ENCODE measurements around the gene ZNHIT6.

The ZNHIT6 gene

GRCh38 chr1:85624361-85624760 is 83.9 kb downstream of the ZNHIT6 start:
- H3K27ac ChIP-seq (ENCODE audit: insufficient read depth, low read length, poor library complexity, severe bottlenecking): no peak overlapping the region
- no peak overlapping the region for H3K4me3 ChIP-seq (ENCODE audit: insufficient read depth, low read depth, low read length, poor library complexity, severe bottlenecking)
- no peaks in the 10 kb centered on the region for H3K36me3 ChIP-seq (ENCODE audit: control insufficient read depth, insufficient read depth, low read length)
- DNase-seq: no peak
- no peaks in the 10 kb centered on the region for H3K4me1 ChIP-seq (ENCODE audit: control insufficient read depth, insufficient read depth, low read length, poor library complexity, severe bottlenecking)
- no peaks in the 10 kb centered on the region for H3K27me3 ChIP-seq (replicated peaks; ENCODE audit: control insufficient read depth, insufficient read depth, low read length, poor library complexity, severe bottlenecking)
- no peaks in the 10 kb centered on the region for H3K9me3 ChIP-seq (ENCODE audit: control insufficient read depth, low read length)

GRCh38 chr1:85623061-85623471 is 85.2 kb downstream of the ZNHIT6 start:
- Histone ChIP-seq H3K36me3 (ENCODE audit: control insufficient read depth, insufficient read depth, low read length) (no peaks in the 10 kb centered on the region), H3K27me3 (replicated peaks; ENCODE audit: control insufficient read depth, insufficient read depth, low read length, poor library complexity, severe bottlenecking) (no peaks in the 10 kb centered on the region), H3K27ac (ENCODE audit: insufficient read depth, low read length, poor library complexity, severe bottlenecking) (no peak overlapping the region), H3K4me1 (ENCODE audit: control insufficient read depth, insufficient read depth, low read length, poor library complexity, severe bottlenecking) (no peaks in the 10 kb centered on the region), H3K4me3 (ENCODE audit: insufficient read depth, low read depth, low read length, poor library complexity, severe bottlenecking) (no peak overlapping the region), H3K9me3 (ENCODE audit: control insufficient read depth, low read length) (no peaks in the 10 kb centered on the region)
- no peak for DNase-seq

DNA sequence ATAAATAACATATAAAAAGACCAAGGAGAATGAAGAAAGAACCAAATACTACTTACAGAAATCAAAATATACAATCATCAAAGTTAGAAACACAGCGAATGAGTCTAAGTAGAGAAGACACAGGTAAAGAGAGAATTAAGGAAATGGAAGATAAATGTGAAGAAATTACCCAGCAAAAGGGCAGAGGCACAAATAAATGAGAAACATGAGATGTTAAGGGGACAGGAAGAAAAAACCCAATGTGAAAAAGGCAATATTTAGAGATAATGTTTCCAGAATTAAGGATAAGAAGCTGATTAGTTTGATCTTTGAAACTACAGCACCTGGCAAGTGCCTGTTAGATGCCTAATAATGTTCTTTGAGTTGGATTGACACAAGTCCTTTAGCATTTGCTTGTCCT is 86.8 kb downstream of the ZNHIT6 start:
- H3K9me3 ChIP-seq (ENCODE audit: control insufficient read depth, low read length): no peaks in the 10 kb centered on the region
- DNase-seq: no peak
- no peaks in the 10 kb centered on the region for H3K4me1 ChIP-seq (ENCODE audit: control insufficient read depth, insufficient read depth, low read length, poor library complexity, severe bottlenecking)
- H3K27me3 ChIP-seq (replicated peaks; ENCODE audit: control insufficient read depth, insufficient read depth, low read length, poor library complexity, severe bottlenecking): no peaks in the 10 kb centered on the region
- H3K27ac ChIP-seq (ENCODE audit: insufficient read depth, low read length, poor library complexity, severe bottlenecking): no peak overlapping the region
- H3K4me3 ChIP-seq (ENCODE audit: insufficient read depth, low read depth, low read length, poor library complexity, severe bottlenecking): no peak overlapping the region
- H3K36me3 ChIP-seq (ENCODE audit: control insufficient read depth, insufficient read depth, low read length): no peaks in the 10 kb centered on the region

DNA sequence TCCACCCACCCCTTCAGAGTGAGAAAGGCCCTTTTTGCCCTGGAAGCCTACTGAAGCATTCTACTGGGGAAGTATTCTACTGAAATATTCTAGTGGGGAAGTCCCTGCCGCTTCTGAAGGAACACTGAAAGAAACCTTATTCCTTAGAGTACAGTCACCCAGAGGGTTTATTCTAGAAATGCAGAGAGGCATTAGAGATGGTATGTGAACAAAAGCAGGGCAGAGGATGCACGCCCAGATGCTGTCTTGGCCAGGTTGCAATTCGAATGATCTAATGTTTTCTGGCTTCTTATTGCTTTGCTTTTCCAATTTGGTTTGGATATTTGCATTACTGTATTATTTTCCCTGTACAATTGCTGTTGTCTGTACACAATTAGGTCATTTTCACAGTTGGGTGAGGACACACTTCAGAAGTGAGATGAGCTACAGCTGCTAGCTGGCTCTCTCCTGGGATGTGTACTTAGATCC is 90.6 kb downstream of the ZNHIT6 start:
- no peak for DNase-seq
- Histone ChIP-seq H3K4me1 (ENCODE audit: control insufficient read depth, insufficient read depth, low read length, poor library complexity, severe bottlenecking) (no peaks in the 10 kb centered on the region), H3K27ac (ENCODE audit: insufficient read depth, low read length, poor library complexity, severe bottlenecking) (no peak overlapping the region), H3K9me3 (ENCODE audit: control insufficient read depth, low read length) (no peaks in the 10 kb centered on the region), H3K27me3 (replicated peaks; ENCODE audit: control insufficient read depth, insufficient read depth, low read length, poor library complexity, severe bottlenecking) (no peaks in the 10 kb centered on the region), H3K4me3 (ENCODE audit: insufficient read depth, low read depth, low read length, poor library complexity, severe bottlenecking) (no peak overlapping the region), H3K36me3 (ENCODE audit: control insufficient read depth, insufficient read depth, low read length) (no peaks in the 10 kb centered on the region)

- Histone ChIP-seq H3K4me3 (ENCODE audit: insufficient read depth, low read depth, low read length, poor library complexity, severe bottlenecking) (no peak overlapping the region), H3K27me3 (replicated peaks; ENCODE audit: control insufficient read depth, insufficient read depth, low read length, poor library complexity, severe bottlenecking) (no peaks in the 10 kb centered on the region), H3K4me1 (ENCODE audit: control insufficient read depth, insufficient read depth, low read length, poor library complexity, severe bottlenecking) (no peaks in the 10 kb centered on the region), H3K36me3 (ENCODE audit: control insufficient read depth, insufficient read depth, low read length) (no peaks in the 10 kb centered on the region), H3K9me3 (ENCODE audit: control insufficient read depth, low read length) (no peaks in the 10 kb centered on the region), H3K27ac (ENCODE audit: insufficient read depth, low read length, poor library complexity, severe bottlenecking) (no peak overlapping the region)
- no peak for DNase-seq
Measured at GRCh38 chr1:85616736-85617135, 91.5 kb downstream of the ZNHIT6 start.

GRCh38 chr1:85616364-85616705 is 91.9 kb downstream of the ZNHIT6 start:
- Histone ChIP-seq H3K27me3 (replicated peaks; ENCODE audit: control insufficient read depth, insufficient read depth, low read length, poor library complexity, severe bottlenecking) (no peaks in the 10 kb centered on the region), H3K4me1 (ENCODE audit: control insufficient read depth, insufficient read depth, low read length, poor library complexity, severe bottlenecking) (no peaks in the 10 kb centered on the region), H3K27ac (ENCODE audit: insufficient read depth, low read length, poor library complexity, severe bottlenecking) (no peak overlapping the region), H3K4me3 (ENCODE audit: insufficient read depth, low read depth, low read length, poor library complexity, severe bottlenecking) (no peak overlapping the region), H3K36me3 (ENCODE audit: control insufficient read depth, insufficient read depth, low read length) (no peaks in the 10 kb centered on the region), H3K9me3 (ENCODE audit: control insufficient read depth, low read length) (no peaks in the 10 kb centered on the region)
- no peak for DNase-seq

GRCh38 chr1:85615586-85616363 is 92.5 kb downstream of the ZNHIT6 start:
- Histone ChIP-seq H3K9me3 (ENCODE audit: control insufficient read depth, low read length) (no peaks in the 10 kb centered on the region), H3K27me3 (replicated peaks; ENCODE audit: control insufficient read depth, insufficient read depth, low read length, poor library complexity, severe bottlenecking) (no peaks in the 10 kb centered on the region), H3K27ac (ENCODE audit: insufficient read depth, low read length, poor library complexity, severe bottlenecking) (no peak overlapping the region), H3K36me3 (ENCODE audit: control insufficient read depth, insufficient read depth, low read length) (no peaks in the 10 kb centered on the region), H3K4me3 (ENCODE audit: insufficient read depth, low read depth, low read length, poor library complexity, severe bottlenecking) (no peak overlapping the region), H3K4me1 (ENCODE audit: control insufficient read depth, insufficient read depth, low read length, poor library complexity, severe bottlenecking) (no peaks in the 10 kb centered on the region)
- no peak for DNase-seq

DNA sequence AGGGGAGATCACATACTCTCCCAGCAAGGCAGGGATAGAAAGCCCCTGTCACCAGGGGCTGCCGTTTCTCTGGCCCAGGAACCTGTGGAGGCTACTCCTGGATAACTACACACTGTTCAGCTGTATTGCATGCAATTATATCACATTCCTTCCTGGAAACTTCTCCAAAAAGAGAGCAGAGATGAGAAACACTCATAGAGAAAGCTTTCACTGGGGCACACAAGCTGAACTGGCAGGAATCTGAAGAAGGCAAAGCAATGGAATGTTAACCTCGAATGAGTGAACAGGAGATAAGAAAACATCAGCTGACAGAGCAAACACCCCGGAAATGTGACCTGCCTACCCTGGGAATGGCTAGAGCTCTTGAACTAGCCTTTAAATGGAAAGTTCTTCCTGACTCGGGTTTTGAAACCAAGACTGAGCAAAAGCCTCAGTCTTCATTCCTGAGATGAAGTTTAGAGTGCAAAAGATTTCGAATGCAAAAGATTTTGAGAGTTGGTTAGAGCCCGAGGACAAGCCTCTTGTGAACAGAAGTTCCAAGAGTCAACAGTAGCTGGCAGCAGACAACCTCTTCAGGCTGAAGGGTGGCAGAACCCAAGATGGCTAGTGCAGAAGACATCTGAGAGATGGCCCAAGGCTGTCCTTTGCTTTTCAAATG is 95.4 kb downstream of the ZNHIT6 start:
- DNase-seq: no peak
- H3K9me3 ChIP-seq (ENCODE audit: control insufficient read depth, low read length): no peaks in the 10 kb centered on the region
- no peak overlapping the region for H3K27ac ChIP-seq (ENCODE audit: insufficient read depth, low read length, poor library complexity, severe bottlenecking)

GRCh38 chr1:85611856-85612255 is 96.4 kb downstream of the ZNHIT6 start:
- Histone ChIP-seq H3K9me3 (ENCODE audit: control insufficient read depth, low read length) (no peaks in the 10 kb centered on the region), H3K4me3 (ENCODE audit: insufficient read depth, low read depth, low read length, poor library complexity, severe bottlenecking) (no peak overlapping the region), H3K36me3 (ENCODE audit: control insufficient read depth, insufficient read depth, low read length) (no peaks in the 10 kb centered on the region), H3K27me3 (replicated peaks; ENCODE audit: control insufficient read depth, insufficient read depth, low read length, poor library complexity, severe bottlenecking) (no peaks in the 10 kb centered on the region), H3K27ac (ENCODE audit: insufficient read depth, low read length, poor library complexity, severe bottlenecking) (no peak overlapping the region), H3K4me1 (ENCODE audit: control insufficient read depth, insufficient read depth, low read length, poor library complexity, severe bottlenecking) (no peaks in the 10 kb centered on the region)
- DNase-seq: no peak

More for the DNA sequence above, 95.4 kb downstream of the ZNHIT6 start:
- Histone ChIP-seq H3K4me1 (ENCODE audit: control insufficient read depth, insufficient read depth, low read length, poor library complexity, severe bottlenecking) (no peaks in the 10 kb centered on the region), H3K4me3 (ENCODE audit: insufficient read depth, low read depth, low read length, poor library complexity, severe bottlenecking) (no peak overlapping the region), H3K27me3 (replicated peaks; ENCODE audit: control insufficient read depth, insufficient read depth, low read length, poor library complexity, severe bottlenecking) (no peaks in the 10 kb centered on the region), H3K36me3 (ENCODE audit: control insufficient read depth, insufficient read depth, low read length) (no peaks in the 10 kb centered on the region)

GRCh38 chr1:85611425-85611824 is 96.8 kb downstream of the ZNHIT6 start:
- DNase-seq: no peak
- Histone ChIP-seq H3K27ac (ENCODE audit: insufficient read depth, low read length, poor library complexity, severe bottlenecking) (no peak overlapping the region), H3K9me3 (ENCODE audit: control insufficient read depth, low read length) (no peaks in the 10 kb centered on the region), H3K36me3 (ENCODE audit: control insufficient read depth, insufficient read depth, low read length) (no peaks in the 10 kb centered on the region), H3K27me3 (replicated peaks; ENCODE audit: control insufficient read depth, insufficient read depth, low read length, poor library complexity, severe bottlenecking) (no peaks in the 10 kb centered on the region), H3K4me3 (ENCODE audit: insufficient read depth, low read depth, low read length, poor library complexity, severe bottlenecking) (no peak overlapping the region), H3K4me1 (ENCODE audit: control insufficient read depth, insufficient read depth, low read length, poor library complexity, severe bottlenecking) (no peaks in the 10 kb centered on the region)

Data from effector memory CD4-positive, alpha-beta T cell (primary cell).